Activated CD8-positive, alpha-beta memory T cell treated with anti-CD3 and anti-CD28 coated beads, Interleukin-2, amount 50 U/mL, for 48 hours (primary cell): ENCODE measurements around the gene SMPD3.

ENCODE experiments used
- DNase-seq: peaks from one replicate; pipeline ENCODE4 v3.0.0-alpha.2; 2020

The SMPD3 gene

GRCh38 chr16:68470461-68471150 is 22.3 kb upstream of the SMPD3 start:
- peak; percentile 64 for DNase-seq

- DNase-seq = no peak
Measured at GRCh38 chr16:68469796-68470460, 21.6 kb upstream of the SMPD3 start.

GRCh38 chr16:68468842-68469241 is 20.5 kb upstream of the SMPD3 start:
- no peak for DNase-seq

GRCh38 chr16:68466174-68466573 is 17.9 kb upstream of the SMPD3 start:
- DNase-seq = no peak

- no peak for DNase-seq
Measured at GRCh38 chr16:68463904-68464303, 15.6 kb upstream of the SMPD3 start.

- no peak for DNase-seq
Measured at GRCh38 chr16:68460067-68460466, 11.8 kb upstream of the SMPD3 start.

GRCh38 chr16:68459457-68459856 is 11.1 kb upstream of the SMPD3 start:
- DNase-seq = no peak

- no peak for DNase-seq
Measured at GRCh38 chr16:68458551-68458950, 10.2 kb upstream of the SMPD3 start.

- DNase-seq = no peak
Measured at GRCh38 chr16:68458101-68458500, 9.8 kb upstream of the SMPD3 start.

- no peak for DNase-seq
Measured at GRCh38 chr16:68455631-68456030, 7.3 kb upstream of the SMPD3 start.

GRCh38 chr16:68454920-68455435 is 6.7 kb upstream of the SMPD3 start:
- no peak for DNase-seq

GRCh38 chr16:68453816-68454215 is 5.5 kb upstream of the SMPD3 start:
- no peak for DNase-seq

GRCh38 chr16:68452176-68452575 is 3.9 kb upstream of the SMPD3 start:
- DNase-seq = no peak

GRCh38 chr16:68451676-68452075 is 3.4 kb upstream of the SMPD3 start:
- no peak for DNase-seq

- DNase-seq = no peak
Measured at GRCh38 chr16:68450741-68451255, 2.5 kb upstream of the SMPD3 start.

GRCh38 chr16:68447653-68448359 is 502 bp downstream of the SMPD3 start:
- no peak for DNase-seq

- no peak for DNase-seq
Measured at GRCh38 chr16:68446681-68447652, 1.3 kb downstream of the SMPD3 start.

GRCh38 chr16:68445458-68445857 is 2.9 kb downstream of the SMPD3 start:
- peak; percentile 70 for DNase-seq

GRCh38 chr16:68444056-68444657 is 4.2 kb downstream of the SMPD3 start:
- DNase-seq = no peak

- DNase-seq = no peak
Measured at GRCh38 chr16:68436581-68436980, 11.7 kb downstream of the SMPD3 start.

GRCh38 chr16:68434624-68435210 is 13.6 kb downstream of the SMPD3 start:
- no peak for DNase-seq

GRCh38 chr16:68433316-68433715 is 15.0 kb downstream of the SMPD3 start:
- no peak for DNase-seq
